AG09319 (cell line): ENCODE data around the gene TRIP12.
"Not testable (repeated sequence)": the region's sequence is repeated elsewhere in the genome, so short reads cannot be mapped to it uniquely, and the experiment has no call there.

ENCODE experiments used
- DNase-seq: peaks from one replicate; pipeline ENCODE4 v3.0.0-alpha.2; 2010; ENCODE audit warnings: low read depth; ENCODE audit errors: extremely low read depth
- TF ChIP-seq, protein P1 (sequence below): IDR thresholded peaks from 2 replicates; pipeline ENCODE4 v1.5.1; 2011; ENCODE audit warnings: low read depth, mild to moderate bottlenecking, inconsistent platforms, low read length, moderate library complexity

TRIP12 gene

DNA sequence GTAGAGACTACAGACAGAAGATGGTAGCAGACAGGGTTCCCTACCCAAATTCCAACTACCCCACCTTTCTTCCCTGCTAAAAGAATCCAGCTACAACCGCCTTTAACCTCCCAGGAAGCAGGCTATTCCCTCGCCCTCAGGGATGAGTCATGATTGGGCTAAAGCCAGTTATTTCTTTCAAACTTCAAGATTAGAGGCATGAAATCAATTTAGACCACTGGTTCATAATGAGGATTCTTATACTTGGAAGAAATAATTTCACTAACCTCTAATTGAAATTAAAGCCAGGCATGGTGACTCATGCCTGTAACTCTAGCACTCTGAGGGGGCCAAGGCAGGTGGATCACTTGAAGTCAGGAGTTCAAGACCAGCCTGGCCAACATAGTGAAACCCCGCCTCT is 20.0 kb downstream of the TRIP12 start:
- TF ChIP-seq, protein P1, sequence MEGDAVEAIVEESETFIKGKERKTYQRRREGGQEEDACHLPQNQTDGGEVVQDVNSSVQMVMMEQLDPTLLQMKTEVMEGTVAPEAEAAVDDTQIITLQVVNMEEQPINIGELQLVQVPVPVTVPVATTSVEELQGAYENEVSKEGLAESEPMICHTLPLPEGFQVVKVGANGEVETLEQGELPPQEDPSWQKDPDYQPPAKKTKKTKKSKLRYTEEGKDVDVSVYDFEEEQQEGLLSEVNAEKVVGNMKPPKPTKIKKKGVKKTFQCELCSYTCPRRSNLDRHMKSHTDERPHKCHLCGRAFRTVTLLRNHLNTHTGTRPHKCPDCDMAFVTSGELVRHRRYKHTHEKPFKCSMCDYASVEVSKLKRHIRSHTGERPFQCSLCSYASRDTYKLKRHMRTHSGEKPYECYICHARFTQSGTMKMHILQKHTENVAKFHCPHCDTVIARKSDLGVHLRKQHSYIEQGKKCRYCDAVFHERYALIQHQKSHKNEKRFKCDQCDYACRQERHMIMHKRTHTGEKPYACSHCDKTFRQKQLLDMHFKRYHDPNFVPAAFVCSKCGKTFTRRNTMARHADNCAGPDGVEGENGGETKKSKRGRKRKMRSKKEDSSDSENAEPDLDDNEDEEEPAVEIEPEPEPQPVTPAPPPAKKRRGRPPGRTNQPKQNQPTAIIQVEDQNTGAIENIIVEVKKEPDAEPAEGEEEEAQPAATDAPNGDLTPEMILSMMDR, result no peak
- peak; percentile 35 for DNase-seq

DNA sequence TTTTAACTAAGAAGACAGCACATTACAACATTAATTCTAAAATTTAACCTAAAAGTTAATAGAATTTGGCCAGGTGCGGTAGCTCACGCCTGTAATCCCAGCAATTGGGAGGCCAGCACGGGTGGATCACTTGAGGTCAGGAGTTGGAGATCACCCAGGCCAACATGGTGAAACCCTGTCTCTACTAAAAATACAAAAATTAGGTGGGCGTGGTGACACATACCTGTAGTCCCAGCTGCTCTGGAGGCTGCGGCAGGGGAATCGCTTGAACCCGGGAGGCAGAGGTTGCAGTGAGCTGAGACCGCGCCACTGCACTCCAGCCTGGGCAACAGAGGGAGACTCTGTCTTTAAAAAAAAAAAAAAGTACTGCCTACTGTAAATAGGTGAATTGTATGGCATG is 21.3 kb downstream of the TRIP12 start:
- DNase-seq, result not testable (repeated sequence)

DNA sequence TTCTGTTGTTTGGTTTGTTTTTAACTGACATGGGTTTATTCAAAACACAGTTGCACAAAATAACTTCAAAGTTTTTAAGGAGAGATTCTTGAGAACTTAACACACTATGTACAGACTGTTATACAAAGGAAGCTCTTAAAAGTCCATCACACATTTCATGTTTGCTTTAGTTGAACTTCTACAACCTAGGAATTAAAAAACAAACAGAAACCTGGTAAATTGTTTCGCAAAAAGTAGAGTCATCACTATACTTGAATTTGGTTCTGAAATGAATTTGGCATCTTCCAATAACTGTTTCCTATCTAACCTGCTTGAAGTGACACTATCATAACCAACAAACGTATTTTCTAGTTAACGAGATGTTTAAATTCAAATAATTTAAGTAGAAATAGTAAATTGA is 21.8 kb downstream of the TRIP12 start:
- TF ChIP-seq, protein P1, result no peak
- no peak for DNase-seq

DNA sequence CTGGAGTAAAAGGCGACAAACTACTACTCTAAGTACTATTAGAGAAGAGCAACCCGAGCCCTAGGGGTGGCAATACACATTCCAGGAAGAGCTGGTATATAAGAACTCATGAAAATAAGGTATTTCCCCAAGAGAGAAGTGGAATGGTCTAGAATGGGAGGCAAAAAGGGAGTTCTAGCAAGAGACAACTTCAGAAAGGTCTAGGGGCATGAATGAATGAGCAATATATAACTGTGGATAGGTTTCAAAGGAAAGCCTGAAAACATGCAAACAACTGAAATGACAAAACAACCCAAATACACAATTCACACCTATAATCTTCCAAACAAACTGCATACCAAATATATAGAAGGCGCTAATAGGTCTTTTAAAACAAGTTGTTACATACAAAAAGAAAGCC is 22.2 kb downstream of the TRIP12 start:
- TF ChIP-seq, protein P1, result no peak
- DNase-seq, result no peak

DNA sequence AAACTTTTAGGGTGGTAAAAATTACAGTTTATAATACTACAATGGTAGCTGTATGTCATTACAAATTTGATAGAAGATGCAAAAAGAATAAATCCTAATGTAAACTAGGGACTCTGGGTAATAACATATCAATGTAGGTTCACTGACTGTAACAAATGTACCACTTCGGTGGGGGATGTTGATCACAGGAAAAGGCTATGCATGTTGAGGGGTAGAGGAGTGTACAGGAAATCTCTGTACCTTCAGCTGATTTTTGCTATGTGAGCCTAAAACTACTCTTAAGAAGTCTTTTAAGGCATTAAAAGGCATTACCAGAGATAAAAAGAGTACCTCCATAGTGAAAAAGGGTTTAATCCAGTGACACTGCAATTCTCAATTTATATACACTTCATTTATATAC is 25.0 kb downstream of the TRIP12 start:
- no peak for DNase-seq
- TF ChIP-seq, protein P1, result no peak

DNA sequence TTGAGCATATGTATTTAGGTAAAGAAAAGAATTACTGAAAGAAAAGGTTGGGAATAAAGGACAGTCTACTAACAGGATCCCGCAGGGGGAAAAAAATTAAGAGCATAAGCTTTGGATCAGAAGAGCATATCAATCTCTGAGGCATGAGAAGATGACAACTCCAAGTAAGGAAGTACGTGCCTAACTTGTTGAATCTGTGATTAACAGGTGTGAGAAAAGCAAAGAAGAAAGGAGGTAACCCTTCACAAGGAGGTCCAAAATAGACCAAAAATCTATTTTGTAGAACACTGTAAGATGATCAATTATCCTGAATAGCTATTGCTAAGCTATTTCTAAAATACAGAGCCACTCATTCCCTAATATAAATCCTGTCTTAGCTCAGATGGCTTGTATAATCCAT is 32.8 kb downstream of the TRIP12 start:
- DNase-seq, result no peak
- TF ChIP-seq, protein P1, result no peak

DNA sequence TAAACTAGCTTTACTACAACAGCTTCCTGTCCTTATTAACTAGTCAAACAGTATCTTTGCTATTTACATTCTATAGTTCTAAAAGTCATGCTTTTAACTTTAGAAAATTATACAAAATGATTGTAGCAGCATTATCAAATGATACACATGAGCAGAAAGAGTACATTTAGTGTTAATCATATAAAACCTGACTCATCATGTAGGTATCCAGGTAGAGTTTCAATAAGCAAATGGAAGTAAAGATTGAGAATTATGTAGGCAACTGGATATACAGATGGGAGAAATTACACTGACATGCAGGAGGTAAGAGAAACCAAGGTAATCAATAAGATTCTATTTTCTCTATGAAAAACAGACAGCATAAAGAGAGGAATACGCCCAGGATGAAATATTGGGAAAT is 33.8 kb downstream of the TRIP12 start:
- DNase-seq, result no peak
- TF ChIP-seq, protein P1, result no peak

DNA sequence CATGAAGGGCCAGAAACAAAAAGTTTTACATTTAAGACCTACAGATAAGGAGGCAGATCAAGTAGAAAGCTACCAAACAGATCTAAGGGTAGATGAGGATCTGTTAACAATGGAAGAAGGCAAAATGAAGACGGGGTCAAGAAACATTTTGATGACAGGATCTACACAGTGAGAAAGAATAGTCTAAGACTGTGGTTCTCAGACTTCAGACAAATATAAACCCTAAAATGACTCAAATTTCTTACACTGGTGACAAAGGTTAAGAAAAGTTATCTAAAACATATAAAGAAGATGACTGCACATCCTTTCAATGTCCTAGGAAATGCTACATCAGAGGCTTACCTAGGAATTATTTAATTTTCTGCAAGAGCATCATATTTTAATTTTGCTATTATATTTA is 34.4 kb downstream of the TRIP12 start:
- no peak for DNase-seq
- TF ChIP-seq, protein P1, result no peak
